ENCODE results near the gene CD99L2.
A peak's percentile ranks its signal among the peaks of the same experiment; 100 is the strongest.

Gene CD99L2

DNA sequence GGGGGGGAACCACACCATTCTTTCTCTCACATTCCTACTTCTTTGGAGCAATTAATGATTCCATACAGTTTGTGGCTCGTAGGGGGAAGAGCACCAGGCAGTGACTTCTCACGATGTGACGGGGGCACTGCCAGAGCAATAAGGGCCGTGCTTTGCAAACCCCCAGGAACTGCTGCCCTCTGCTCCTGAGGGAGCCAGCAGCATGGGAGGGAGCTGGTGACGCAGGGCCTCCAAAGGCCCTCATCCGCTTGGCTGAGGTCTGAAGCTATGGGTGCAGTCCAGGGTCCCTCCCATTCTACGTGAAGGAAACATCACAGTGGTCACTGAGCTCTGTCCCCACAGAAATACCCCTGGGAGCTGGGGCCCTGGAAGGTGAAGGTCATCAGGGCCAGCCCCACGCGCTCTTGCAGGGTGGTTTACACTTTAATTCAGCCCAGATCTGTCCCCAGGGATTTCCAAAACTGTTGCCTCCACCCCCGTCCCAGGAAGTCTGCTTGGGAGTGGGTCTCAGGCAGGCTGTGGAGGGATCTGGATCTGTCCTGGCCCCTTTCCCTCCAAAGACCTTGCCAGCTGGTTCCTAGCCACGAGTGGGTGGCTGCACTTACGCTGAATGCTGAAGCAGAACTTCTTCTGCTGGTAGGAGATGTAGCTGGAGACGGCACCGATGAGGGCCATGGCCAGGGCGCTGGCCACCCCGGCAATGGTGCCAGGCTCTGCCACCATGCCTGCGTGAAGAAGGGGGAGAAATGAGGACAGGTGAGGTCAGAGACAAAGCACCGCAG is 122.7 kb downstream of the CD99L2 start:
- DNase-seq, result no peak

DNA sequence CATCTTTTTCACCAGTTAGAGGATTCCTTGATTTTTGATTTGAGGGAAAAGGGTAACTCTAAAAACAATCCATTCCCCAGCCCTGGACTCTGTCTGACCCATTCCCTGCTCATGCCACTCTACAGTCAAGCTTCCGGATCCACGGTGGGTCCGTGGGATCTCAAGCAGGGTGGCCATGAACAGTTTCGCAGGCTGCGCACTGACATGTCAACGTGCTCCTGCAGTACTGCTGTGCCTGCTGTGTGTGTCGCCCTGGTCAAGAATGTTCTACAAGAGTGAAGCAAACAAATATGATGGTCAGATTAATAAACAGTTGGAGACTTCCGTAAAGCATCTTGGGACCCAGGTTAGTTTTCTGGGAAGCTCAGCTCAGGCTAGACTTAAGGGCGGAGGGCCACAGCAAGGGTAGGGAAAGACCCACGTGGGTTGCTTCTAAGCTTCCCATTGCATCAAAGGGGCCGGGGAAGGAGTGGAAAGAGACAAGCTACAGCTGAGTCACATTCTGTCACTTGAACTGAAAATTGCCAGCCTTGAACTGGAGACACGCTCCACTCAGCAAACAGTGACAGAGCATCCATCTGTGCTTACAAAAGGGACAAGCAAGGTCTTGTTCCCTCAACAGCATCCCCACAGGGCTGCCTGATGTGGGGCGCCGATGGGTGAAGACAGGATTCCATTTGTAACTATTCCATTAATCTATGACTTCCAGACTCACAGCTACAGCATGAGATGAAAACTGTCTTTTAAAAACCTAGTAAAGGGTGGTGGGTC is 123.5 kb downstream of the CD99L2 start:
- no peak for DNase-seq

DNA sequence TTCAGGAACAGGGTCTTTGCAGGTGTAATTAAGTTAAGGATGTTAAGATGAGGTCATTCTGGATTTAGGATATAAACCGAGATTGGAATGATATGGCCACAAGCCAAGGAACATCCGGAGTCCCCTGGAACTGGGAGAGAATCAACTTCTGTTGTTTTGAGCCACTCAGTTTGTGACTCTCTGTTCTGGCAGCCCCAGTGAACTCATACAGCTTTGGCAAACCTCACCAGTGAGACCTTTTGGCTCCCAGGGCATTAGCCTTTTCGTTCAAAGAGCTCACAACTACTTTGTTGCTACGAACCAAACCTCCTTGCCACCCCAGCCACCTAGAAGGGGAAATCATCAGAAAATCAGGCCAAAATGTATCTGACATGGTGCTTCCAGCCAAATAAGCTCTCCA is 124.8 kb downstream of the CD99L2 start:
- DNase-seq, result no peak

DNA sequence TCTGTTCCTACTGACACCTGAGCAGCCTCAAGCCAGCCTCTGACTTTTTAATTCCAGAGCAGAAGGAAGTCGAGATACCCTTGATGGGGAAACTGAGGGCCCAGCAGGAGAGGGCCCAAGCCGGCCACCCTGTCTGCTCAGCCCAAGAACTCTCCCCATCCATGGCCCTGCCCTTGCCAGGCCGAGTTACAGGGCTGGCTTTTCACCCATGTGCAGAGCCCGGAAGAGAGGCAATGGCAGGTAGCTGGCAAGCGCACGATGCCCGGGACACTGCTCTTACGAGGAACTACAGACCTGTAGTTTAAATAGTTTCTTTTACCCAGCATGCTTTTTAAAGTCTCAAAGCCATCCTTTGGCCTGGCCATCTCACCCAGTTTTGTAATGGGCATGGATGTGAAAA is 125.4 kb downstream of the CD99L2 start:
- no peak for DNase-seq

DNA sequence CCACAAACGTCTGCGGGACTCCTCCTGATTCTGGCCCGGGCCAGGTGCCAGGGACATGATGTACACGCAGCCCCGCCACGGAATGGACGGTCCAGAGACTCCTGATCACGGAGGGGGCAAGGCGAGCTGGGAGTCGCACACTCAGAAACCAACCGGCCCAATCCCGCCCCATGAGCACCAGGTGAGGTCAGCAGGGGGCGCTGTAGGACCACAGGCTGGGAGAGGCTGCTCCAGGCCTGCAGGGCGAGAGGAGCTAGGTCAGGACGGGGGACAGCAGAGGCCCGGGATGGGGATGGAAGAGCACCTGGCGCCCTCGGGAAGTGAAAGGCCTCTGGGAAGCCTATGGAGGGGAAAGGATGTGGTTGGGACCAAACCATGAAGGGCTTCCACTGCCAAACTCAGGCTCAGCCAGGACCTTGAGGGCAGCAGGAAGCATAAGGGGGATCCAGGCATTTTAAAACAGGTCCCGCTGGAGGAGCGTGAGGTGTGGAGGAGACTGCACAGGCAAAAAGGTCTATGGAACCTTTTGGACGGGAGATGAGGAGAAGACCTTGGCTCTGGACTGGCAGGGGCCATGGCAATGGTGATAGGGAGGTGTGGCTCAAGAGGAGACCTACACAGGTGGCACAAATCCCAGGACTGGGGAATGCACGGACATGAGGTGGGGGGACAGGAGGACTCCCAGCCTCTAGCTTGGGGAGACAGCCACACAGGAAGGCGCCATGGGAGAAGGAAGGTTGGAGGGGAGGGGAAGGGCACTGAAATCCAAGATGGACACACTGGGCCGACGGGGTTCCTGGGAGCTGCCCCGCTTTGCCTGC is 126.1 kb downstream of the CD99L2 start:
- peak; percentile 42 for DNase-seq

DNA sequence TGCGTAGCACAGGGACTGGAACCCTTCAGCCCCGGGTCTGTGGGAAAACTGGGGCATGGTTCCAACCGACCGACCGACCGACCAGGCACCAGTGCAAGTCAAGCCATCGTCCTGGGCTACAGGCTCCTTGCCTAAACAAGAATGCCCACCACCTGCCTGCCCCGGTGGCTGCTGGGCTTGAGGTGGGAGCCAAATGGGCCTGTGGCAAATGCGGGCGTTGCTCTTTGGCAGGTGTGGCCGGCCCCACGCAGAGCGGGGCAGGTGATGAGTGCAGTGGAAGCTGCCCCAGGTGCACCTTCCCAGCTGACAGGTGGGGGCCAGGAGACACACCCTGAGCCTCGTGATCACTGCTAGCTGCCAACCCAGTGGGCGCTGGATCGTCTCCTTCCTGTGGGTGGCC is 127.4 kb downstream of the CD99L2 start:
- DNase-seq, result no peak

DNA sequence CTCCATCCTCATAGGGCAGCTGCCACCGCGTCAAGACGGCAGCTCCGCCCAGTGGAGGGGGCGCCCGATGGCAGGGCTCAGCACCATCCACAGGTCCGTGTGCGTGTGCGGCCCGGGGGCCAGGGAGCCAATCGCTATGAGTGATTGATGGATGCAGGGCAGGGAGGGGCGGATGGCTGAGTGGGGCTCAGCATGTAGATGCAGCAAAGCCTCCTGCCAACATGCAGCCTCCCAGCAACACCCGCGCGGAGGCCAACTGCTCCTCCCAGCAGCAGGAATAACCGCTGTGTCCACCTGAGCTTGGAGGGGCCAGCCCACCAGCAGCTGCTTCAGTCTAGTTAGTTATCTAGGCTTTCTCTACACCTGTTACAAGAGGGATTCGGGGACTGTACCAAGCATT is 127.8 kb downstream of the CD99L2 start:
- no peak for DNase-seq

DNA sequence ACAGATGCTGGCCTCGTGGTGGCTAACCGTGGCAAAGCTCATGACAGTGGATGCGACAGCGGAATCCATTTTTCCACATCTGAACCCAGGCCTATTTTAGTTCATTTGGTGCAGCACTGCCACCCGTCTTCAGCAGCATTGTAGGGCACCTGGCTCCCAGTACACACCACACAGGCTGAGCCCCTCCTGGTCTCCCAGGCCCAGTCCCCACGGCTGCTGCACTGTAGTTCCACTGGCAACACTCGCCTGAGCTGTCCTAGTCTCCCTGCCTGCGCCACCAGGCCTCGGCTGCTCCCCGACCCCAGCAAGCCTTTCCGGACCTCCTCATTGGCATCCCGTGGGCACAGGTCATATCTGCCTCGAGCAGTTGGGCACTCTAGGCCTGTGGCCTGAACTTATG is 129.1 kb downstream of the CD99L2 start:
- DNase-seq, result no peak

DNA sequence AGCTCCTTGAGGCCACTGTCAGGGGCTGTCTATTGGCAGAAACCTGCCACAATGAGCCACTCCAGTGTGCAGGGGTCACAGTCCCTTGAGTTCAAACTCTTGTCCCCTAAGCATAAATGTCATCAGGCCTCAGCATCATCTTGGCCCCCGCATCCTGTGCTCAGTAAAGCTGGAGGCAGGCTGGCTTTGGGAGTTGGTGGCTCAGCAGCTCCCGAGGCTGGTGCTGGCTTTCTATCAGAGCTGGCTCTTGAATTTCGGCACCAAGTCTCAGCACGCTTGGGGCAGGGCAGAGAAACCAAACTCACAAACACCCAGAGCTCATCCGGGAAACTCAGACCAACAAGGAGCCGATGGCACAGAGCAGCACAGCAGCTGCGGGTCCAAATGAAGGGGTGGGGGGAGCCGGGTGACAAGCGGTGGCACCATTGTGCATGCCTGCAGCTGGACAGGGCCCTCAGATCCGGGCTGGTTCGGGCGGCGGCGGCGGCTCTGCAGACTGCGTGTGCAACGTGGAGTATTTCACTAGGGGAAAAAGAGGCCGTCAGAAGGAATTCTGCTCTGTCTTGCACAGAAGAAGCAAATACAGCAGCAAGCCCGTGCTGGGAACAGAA is 129.8 kb downstream of the CD99L2 start:
- DNase-seq, result no peak

DNA sequence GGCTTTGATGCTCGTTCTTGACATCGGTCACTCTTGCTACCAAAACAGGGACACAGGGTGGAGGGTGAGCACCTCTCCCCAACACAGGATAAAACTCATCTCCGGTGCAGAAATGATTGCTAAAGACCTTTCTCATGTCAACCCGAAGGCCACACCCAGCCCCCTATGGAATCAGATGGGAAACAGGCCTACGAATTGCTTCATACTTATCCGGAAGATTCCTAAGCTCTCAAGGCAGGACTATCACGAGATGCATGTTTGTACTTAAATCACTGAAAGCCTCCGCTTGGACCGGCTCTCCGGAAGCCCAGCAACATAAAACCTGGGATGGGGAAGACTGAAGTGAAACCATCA is 130.4 kb downstream of the CD99L2 start:
- no peak for DNase-seq

DNA sequence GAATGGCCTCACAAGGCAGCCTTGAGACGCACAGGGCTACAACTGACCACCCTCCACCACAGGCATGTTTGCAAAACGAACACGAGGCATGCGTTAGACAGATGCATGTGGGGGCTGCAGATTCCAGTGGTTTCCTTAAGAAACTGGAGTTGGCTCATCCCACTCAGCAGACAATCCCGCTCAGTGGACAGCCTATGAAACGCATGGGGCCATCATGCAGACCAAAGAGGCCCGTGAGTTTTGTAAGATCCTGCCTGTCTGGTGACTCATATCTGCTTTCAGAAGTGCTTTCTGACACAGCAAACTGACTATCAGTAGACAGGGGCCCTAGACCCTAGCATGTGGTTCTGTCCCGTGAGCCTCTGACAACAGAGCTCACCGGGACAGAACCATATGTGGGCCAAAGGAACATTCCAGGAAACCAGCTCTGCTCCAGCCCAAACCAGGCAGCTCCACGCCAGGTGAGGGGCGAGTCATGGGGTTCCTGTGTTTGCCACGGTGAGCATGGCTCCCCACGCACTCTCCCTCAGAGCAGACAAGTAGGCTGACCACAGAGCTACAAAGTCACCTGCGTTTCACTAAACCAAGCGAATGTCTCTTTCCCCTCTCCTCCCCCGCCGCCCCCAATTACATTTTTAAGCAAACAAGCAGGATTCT is 130.9 kb downstream of the CD99L2 start:
- DNase-seq, result no peak

DNA sequence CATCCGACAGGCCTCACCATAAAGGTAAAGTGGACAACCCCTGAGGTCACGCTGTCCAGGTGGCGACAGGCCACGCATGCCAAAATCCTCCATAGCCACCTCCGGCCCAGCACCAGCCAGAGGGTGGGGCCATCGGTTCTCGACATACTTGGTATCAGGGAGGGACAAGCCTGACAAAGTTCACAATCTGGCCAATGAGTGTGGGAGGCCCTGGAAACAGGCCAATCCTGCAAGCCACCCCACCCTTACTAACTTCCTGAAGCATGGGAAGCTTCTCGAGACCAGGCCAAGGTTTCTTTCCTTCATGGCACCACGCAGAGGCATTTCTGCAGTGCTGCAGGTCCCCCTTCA is 131.4 kb downstream of the CD99L2 start:
- no peak for DNase-seq

DNA sequence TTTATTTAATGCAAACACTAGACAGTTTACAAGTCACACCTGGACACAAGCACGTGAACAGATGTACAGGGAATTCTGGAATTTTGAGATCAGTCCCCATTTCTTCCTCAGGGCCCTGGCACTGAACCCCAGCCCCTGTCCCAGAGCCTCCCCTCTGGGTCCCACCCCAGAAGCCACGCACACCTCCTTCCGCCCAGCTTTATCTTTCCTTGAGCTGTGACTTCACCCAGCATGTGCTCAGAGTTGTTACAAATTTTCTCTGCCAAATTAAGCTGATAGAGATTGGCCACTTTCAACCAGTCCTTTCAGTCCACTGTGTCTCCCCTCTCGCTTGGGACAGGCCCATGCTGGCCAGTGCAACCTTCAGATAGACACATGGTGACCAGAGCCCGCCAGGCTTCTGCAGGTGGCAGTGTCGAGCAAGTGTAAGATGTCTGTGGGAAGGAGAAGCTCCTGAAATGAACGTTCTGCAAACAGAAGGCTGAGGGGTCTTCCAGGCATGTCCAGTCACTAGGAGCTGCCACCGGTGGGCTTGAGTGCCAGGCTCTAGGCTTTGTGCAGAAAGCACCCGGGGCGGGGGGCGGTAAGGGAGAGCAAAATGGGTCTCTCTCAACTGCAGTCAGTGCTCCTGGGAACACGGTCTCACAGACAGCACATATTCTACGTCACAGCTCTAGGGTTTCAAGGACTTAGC is 132.0 kb downstream of the CD99L2 start:
- no peak for DNase-seq

DNA sequence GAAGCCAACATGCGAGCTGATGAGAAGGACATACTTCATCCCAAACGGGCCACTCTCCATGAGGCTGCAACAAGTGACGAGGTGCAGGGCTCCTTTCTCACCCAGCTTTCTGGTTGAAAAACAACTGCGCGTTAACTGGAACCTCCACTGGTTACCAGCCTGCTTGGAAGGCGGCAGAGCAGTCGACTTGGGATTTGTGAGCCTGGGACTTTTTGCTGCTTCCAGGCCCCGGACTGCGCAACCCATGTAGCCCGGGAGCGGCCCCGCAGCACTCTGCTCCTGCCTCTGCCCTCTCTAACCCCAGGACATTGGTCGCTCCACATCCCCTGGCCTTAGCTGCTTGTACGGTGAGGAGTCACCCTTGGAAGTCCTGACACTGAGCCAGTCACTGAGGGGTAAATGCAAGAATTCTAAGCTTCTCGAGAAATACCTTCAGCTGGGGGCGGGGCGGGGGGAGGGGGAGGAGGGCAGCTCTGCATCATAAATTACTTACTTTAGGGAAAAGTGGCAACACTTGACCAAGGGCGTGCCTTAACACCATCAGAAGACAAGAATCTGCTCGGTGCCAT is 132.6 kb downstream of the CD99L2 start:
- no peak for DNase-seq

DNA sequence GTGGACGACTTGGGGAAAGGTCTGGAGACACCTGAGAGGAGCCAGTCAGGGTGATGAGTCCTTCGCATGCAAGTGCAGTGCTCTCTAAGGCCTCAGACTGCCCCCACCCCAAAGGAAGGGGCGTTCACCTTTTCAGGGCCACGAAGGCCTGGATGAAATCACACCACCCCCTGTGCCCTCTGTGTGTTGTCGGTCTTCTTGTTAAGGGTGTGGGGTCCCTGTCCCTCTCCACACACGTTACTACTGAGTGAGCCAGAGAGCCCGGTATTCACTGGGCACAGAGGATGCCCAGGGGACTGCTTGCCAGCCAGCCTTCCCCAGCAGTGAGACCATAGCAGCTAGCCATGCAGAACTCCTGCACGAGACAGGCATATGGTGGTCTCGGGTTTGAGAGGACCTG is 133.2 kb downstream of the CD99L2 start:
- DNase-seq, result no peak

DNA sequence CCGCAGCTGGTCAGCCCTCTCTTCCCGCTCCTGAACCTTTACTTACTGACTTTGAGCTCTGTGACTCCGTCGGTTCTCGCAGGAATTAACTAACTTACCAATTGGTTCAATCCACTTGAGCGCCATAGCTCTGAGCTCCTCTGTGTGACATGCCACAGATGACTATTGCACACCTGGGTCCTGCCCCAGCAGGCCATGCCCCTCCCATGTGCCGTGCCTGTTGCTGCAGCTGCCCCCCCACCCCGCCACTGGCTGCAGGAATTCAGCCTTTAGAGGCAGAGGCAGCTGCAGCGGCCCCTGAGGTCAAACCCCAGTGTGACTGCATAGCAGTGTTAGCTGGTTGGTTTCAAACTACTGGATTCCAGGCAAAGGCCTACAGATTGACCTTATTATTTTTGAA is 134.7 kb downstream of the CD99L2 start:
- DNase-seq, result no peak

DNA sequence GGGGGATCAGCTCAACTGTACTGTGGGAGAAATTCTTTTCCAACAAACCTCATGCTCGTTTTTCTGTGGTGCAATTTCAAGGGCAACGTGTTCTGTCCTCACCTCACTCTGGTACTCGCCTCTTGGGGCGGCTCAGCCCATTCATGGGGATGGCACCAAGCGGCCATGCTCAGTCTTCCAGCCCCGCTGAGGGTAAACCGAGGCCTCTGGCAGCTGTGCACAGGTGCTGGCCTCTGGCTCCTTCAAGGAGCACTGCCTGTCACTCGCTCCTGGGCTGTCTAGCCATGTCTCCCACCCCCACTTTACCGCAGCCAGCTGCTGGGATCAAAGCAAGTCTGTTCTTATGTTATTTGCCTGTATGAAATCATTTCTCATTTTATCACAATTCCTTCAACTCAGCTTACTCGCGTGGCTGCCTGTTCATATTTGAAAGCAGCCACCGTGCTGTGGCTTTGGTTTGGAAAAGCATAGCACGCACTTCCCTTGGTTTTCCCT is 135.1 kb downstream of the CD99L2 start:
- DNase-seq, result no peak

DNA sequence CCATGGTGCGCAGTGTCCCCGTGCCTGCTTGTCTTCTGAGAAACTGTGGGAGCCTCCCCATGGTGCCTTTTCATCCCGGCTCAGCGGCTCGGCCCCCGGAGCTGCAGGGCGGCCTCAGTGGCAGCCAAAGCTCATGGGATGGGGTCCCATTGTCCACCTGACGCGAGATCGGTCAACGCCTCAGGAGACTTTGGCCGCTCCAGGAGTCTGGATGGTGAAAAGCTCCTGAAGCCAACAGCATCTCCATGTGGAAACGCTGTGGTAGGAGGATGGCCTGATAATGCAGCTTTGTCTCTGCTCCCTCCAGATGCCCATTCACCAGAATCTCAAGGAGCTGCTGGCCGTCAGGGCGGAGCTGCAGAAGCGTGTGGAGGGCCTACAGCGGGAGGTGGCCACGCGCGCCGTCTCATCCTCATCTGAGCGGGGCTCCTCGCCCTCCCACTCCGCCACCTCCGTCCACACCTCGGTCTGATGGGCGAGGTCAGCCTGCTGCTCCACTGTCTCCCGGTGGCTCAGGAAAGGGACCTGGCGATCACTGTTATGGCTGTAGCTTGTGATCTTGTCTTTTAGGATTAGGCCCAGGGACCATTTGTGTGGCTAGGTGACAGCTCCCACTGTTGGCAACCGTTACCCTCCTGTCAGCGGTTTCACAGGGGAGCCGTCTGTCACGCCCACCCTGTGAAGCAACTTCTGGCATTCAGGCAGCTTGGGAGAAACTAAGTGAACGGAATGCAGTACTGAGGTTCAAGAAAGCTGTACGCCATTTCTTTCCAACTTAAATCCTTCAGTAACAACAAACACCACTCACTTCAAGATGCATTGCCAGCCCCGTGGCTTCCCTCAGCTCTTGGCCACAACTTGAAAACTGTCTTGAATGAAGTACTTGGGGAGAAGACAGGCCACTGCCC is 136.0 kb downstream of the CD99L2 start:
- no peak for DNase-seq

DNA sequence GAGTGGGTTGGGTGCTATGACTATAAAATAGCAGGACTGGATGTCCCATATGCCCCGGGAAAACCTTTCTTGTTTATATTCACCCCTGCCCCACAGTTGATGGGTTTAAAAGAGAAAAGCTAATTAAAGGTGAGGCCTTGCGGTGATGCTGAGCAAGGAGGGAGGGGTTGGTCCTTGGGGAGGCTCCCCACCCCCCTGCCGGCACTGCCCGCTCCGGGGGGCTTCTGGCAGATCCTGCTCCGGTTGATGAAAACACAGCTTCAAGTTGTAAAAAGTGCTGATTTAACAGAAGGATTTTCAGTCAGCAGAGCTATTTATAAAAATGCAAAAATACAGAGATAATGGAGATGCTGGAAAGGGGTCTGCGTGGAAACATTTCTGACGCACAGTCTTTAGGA is 136.7 kb downstream of the CD99L2 start:
- DNase-seq, result no peak

DNA sequence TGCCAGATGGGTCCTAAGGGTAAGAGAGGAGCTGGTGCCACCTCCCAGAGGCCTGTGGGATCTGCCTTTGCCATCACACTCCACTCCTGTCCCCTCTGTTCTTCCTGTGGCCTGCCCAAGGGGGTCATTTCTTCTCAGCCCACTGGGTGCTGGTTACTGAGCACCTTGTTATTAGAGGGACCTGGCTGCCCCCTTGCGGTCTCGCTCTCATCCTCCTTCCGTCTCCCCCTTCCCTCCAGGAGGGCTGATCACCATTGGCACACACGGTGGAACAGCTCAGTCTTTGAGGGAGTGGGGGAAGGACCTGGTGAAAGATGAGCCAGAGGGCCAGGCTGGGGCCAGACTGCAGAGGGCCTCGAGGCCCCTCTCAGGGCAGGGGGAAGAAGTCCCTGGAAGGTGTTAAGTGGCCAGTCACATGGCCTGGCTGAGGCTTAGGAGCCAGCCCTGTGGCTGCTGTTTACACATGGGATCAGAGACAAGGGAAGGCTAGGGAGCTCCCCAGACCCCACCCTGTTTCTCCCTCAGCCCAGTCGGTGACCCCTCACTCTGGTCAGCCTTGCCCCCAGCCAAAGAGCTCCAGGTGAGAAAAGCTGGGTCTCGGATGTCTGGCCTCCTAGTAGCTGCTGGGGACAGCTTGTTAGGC is 137.2 kb downstream of the CD99L2 start:
- DNase-seq, result no peak

All from NCI-H187 treated with DMSO at 0.1 percent for 48 hours (cell line).